HG03060 (cell line): ENCODE measurements around the gene FSIP1.

Experiments
- ATAC-seq: cut with Tn5 transposase; IDR thresholded peaks from one replicate; pipeline ENCODE4 v1.9.1; 2021; ENCODE audit warnings: low read depth, moderate number of reproducible peaks; ENCODE audit not compliant: unreplicated experiment

The FSIP1 gene

DNA sequence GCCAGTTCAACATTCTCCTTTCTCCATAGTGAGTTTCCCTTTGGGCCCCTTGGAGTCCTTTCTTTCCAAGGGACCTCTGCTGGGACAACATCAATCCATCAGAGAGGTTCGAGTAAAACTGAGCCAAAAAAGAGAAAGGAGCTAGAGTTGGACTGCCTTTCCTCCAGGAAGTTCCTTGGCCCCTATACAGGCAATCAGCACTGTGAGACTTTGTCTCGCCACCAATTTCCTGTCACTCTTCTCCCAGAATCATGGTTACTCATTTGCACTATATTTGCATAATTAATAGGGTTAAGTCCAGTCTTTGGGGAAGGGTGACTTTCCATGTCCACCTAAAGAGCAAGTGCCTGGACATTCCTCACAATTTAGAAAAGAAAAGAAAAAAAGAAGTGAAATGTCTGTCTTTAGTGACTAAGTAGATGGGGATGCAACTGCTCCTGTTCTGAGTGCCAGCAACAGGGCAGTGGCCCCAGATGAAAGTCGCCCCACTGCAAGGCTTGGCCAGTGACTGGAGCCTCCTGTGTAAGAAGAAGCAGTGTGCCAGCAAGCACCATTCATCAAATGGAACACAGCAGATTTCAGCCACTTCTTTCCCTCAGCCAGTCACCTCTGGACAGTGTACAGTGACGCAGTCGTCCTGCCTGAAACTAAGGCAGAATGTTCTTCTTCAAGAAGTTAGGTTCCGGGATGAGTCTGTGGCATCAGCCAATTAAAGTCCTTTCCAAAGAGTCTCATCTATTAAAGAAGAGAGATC lies 91.6 kb downstream of the FSIP1 start:
- ATAC-seq: no peak

DNA sequence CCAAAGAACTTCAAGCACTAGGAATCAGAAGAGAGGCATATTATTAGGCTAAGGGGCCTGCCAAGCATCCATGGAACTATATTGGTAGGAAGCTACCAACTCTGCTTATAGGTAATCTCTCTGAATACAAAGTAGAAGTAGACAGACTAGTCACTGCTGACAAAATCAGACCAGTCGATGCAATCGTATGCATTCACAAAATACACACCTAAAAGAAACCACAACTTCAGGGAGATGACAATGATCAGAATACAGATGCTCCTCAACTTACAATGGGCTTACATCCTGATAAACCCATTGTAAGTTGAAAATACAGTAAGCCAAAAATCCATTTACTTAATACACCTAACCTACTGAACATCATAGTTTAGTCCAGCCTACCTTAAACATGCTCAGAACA lies 94.7 kb downstream of the FSIP1 start:
- ATAC-seq: no peak

DNA sequence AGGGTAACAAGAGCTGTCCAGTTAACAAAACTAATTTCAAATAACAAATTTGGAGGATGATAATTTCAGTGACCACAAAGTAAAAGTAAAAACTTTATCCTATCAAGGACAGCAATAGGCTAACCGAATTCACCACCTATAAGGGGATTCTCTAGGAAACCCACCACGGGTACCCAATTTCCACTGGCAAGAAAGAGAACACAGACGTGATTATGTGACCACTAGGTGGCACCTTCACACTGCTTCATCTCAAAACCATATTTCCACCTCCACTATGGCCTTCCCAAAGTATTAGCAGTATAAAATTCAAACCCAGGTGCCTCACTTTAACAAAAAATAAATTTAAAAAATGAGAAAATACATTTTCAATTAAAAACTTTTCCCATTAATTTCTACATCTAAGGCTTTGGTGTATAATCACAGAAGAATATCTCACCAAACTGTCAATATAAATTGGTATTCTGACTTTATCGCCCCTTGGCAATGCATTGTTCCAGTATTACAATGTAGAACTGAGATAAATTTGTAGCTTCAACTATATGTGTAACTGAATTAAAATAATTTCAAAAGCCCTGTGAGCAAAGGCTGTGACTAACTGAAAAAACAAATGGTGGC lies 96.5 kb downstream of the FSIP1 start:
- ATAC-seq: no peak

DNA sequence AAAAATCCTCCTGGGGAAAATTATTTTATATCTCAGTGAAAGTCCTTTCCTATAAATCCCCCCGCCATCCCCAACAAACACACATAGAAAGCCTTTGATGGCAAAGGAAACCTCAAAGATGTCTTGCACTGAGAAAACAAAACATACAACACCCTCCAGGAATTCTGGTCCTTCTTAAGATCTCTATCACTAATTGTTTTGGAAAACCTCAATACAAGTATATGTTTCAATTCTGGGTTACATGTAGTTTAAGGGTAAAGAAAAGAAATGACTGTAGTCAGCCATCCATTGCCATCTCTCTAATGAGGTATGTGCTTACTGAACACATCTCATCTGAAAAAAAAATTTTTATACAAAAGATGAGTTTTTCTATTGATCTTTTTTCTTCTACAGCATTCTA lies 97.3 kb downstream of the FSIP1 start:
- no peak for ATAC-seq

DNA sequence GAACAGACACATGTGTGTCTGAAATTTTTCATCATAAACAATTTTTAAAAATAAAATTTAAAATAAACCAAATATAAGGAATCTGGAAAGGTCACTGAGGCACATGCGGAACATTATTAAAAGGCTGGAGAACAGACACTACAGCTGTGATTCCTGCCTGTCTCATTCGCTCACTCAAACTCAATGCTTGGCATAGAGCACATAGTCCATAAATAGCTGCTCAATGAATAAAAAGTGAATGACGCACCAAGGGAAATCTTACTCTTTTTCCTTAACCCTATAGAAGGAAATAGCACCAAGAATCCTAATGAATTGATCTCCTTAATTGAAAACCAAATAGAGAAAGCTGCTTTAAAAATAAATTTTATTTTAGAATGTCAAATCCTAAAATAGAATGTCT lies 98.4 kb downstream of the FSIP1 start:
- no peak for ATAC-seq

DNA sequence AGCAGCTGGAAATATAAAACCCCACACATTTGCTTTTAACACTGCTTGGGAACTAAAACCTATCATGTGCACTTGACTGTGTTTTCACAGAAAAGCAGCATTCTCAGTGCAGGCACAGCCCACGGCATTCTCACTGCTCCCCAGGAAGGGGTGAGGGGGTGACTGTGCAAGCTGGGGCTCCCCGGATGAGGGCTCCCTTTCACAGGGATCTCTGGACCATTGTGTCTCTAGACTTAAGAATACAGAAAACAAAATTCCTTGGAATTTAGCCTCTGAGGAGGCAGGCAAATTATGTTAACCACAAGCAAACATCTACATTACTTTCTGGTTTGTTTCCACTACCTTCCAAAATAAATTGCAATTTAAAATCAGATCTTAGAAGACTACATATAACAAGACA lies 100.3 kb downstream of the FSIP1 start:
- no peak for ATAC-seq

DNA sequence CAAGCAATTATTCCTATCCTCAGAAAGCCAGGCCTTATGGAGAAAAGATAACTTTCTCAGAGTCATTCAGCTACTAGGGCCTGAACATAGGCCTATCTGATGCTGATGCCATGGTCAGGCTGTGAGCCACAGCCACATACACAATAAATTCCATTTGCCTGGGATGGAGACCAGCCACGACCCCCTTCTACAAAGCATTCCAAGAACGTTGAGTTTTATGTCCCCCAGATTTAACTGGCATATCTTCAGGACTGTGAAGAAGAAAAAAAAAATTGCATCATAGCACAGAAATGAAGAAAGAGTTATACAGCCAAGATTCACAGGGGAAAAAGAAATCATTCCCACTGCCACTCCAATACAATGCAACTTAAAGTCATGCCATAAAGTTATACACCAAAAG lies 101.8 kb downstream of the FSIP1 start:
- ATAC-seq: no peak

DNA sequence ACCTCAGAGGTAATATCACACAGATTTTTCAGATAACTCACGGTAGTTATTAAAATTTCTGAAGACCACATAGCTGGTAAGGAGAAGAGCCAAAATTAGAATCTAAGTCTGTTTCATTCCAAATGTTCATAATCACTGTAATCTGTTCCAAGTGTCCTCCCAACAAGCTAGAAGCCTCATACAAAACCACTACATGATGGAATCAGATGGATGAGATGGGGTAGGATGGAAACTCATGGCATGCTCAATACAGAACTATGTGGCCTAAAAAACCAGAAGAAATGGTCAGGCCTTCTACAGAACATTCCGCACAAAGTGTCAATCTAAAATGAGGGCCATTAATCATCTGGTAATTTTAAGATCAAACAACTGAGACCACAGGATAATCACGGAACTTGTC lies 110.0 kb downstream of the FSIP1 start:
- no peak for ATAC-seq

DNA sequence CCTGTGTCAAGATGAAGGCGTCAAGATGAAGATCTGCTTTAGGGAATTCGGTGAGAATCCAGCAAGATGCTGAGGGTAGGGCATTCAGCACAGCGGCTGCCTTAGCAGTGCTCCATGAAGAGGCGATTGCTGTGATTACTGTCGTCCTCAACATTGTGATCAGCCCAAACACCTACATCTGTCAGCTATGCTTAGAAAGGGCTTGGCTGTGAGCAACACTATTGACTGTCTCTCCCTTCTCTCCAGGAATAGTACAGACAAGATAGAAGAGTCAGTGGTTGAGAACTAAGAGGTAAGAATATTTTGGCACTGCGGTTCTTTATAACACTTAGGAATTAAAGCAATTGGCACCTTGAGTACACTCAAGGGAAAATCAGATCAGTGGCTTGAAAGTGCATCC lies 110.5 kb downstream of the FSIP1 start:
- no peak for ATAC-seq

DNA sequence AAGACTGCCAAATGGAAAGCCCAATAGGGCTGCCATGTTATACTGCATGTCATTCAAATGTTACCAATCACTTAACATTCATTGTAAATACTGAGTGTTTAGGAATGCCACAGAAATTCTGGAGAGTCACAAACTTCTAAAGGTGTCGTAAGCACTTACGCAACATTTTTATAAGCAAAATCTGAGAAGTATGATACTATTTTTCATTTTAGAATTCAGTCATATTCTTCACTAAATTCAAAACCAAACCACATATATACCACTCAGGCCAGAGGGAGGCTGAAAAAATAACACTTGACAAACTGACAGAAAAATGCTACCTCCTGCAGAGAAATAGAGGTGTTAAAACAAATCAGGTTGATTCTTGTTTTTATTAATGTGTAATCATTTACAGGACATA lies 112.0 kb downstream of the FSIP1 start:
- no peak for ATAC-seq

DNA sequence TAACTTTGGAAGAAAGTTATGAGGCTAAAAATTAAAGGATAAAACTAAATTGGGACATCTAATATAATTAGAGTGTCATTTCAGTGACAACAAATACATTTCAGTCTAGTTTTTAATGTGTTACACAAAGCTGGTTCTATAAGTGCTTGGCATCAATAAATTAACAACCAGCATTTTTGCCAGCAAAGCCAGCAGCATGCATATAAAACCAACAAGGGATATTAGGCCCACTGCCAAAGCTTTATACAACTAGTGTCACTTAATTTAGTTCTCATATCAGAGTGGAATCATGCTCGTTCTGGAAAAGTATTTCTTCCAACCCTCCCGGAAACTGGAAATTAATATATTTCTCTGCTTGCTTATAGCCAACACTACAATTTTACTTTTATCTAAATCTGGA lies 113.0 kb downstream of the FSIP1 start:
- no peak for ATAC-seq

DNA sequence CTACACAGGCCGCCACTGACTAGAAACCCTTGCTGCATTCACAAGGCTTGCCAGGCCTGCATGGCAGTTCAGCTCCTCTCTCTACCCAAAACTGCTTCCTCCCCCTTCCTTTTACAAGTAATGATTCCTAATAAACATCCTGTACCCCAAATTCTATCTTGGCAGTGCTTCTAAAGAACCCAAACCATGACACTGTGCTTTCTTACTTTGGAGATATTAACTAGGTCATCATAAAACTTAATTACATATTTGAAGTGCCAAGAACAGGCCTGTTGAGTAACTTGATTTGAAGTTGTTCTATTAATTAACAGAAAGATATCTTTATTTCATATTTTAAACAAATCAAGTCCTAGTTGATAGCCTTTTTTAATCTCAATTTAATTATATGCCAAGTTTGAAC lies 113.4 kb downstream of the FSIP1 start:
- ATAC-seq: no peak

DNA sequence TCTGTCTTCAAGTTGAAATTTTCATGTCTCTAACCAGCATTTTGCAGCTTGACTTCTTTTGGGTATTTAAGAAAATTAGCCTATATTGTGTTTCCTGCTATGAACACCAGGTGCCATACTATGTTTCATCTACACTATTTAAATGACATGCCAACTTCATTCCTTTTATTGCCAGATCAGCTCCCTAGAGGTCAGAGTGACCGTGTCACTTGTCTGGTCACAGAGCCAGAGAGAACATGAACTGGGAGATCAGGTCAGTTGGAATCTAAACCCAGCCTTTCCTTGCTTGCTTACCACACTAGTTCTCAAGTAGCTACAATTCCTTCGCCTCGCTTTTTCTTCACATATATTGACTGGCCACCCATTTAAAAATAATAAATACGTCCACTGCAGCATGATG lies 114.2 kb downstream of the FSIP1 start:
- ATAC-seq: no peak

DNA sequence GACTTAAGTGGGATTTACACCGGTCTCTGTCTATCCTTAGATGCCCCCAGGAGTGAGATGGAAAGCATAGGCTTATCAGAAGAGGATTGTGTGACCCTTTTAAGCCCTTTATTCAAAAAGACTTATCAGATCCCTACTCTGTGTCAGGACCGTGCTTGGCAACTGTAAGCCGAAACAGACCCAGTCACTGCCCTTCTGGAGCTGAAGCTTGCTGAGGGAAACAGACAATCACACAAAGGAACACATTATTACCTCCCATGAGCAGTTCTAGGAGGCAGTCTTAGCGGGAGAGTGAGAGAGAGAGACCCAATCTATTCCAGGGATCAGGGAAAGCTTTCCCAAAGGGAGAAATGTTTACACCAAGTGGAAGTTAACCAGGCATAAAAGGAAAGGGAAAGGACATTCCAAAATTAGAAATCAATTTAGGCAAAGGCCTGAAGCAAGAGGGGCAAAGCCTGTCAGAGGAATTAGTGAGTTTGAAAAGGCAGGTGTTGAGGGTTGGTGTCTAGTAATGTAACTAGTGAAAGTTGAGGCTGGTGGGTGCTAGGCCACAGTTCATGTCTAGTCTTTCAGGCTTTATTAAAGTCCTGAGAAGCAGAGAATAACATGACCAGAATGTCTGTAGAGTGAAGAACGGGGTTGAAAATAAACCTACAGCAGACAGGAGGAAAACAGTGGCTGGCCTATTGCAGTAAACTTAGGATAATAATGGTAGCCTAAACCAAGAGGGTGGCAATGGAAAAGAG lies 115.1 kb downstream of the FSIP1 start:
- no peak for ATAC-seq

DNA sequence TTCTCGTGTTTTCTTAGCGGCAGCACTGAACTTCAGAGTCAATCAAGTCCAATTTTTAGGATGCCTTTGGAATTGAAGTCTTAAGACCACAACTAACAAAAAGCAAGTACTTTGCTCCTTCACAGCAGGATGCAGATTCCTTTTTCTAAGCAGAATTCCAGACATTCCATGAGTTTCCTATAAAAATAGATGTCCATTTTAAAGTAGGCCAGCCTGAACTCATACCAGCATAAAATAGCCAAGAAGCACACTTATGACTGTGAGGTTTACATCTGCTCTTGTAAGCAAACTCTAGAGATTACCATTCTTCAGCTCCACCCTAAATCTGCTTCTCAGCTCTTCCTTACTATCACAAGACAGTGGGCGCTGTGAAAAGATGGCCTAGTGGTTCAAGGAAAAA lies 116.0 kb downstream of the FSIP1 start:
- no peak for ATAC-seq

DNA sequence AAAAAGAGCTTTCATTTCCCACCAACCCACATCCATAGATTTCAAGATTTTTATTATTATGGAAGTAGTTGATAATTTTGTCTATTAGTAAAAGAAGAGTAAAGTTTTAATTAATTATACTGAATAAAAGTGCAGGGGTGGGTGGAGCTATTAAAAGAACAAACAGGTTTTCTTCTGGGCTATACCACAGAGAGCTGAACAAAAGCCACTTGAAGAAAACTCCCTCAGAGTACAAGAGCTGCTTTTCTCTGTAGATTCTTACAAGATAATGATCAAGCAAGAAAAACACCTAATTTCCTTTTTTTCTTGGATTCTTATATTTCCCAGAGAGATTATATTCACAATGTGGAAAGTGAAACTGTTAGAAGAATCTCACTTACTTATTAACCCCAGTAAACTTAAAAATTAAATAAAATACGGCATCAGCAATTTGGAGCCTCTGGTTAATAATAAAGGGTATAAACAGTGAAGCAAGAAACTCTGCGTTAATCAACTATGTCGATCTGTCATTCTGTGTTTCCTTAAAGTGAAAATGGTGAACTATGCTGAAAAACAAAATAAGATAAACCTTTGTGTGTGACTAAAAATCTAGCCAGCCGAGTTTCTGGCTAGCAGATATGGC lies 116.9 kb downstream of the FSIP1 start:
- ATAC-seq: no peak

DNA sequence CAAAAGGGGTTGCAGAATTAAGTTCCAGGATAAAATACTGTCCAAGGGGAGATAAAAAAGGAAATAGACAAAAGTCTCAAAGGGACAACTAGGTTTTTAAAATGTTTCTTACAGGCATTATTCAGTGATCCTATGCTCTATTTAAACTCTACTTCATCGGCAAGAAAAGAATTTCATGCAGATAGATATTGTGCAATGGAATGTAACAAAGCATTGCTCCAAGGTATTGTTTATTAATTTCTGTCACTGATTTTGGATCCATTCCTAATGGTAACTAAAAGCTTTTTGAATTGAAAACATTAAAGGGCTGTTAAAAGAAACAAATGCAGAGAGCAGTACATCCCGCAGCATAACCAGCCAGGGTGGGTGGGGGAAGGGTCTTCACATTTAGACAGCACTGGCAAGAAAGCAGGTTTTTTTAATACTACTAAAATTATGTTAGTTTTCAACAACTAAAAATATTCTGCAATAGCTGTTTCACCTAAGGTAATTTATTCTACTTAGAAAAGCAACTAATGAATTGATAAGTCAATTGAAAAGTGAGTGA lies 118.9 kb downstream of the FSIP1 start:
- ATAC-seq: no peak

DNA sequence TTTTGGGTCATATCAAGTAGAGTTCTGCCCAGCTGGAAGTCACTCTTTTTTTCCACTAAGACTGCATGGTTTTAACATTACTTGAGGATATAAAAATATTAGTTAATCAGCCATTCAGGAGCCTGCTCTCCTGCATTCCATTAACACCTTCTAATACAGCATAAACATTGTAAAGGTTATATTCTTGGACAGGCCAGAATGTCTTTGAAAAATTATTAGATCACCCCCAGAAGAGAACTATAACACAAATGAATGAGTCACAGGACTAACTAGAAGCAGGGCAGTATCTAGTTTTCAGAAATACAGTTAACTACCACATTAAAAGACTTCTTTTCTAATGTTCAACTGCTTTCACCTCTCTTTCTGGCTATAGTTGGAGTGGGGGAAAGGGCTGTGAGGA lies 120.9 kb downstream of the FSIP1 start:
- ATAC-seq: no peak

DNA sequence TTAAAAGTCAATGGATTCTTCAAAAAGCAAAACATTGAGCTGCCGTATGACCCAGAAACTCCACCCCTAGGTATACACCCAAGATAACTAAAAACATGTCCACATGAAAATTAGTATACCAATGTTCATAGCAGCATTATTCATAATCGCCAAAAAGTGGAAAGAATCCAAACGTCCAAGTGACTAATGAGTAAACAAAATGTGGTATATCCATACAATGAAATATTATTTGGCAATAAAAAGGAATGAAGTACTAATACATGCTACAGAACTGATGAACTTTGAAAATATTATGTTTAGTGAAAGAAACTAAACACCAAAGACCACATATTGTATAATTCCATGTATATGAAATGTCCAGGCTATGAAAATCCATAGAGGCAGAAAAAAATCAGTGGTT lies 123.9 kb downstream of the FSIP1 start:
- no peak for ATAC-seq

DNA sequence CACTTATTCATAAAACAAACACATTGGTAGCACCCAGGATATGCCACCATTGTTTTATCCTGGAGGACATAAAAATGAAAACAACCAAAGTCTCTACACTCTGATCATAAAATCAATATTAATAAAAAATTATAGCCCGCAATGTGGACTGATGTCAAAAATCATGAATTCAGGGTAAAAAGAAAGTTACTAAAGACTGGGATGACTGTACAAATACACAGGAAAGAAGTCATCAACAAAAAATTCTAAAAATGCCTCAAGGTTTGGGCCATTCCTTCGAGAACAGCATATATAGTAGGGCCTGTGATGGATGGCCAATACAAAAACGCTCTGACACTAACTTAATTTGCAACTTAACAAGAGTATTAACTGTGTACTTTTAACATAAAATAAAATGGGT lies 125.0 kb downstream of the FSIP1 start:
- no peak for ATAC-seq

DNA sequence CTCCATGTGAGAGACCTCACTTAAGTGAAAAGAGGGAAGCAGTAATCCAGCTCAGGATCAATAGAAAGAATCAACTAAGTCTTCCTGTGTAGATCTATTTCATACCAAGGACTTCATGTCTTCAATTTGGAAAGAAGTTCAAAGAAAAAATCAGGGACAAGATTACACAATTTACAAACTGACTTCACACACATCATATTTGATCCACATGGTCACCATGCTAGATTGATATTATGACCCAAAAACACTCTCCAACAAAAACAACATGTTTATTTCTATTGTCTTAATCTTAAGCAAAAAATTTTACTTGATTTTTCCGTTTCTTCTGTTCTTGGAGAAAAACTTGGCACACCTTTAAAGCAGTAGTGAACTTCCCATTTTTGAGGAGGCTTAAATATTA lies 125.5 kb downstream of the FSIP1 start:
- no peak for ATAC-seq
